Fibroblast of villous mesenchyme (primary cell): ENCODE results near the gene LOXL4. TPM values are rescaled to one million over a fixed set of nuclear protein-coding genes. Genes with fewer than 3 reads are reported as not detected.

ENCODE experiments used
- DNase-seq: peaks from one replicate; pipeline ENCODE4 v3.0.0-alpha.2; 2010; ENCODE audit warnings: low read depth
- H3K4me3 ChIP-seq: 2 replicates; pipeline ENCODE4 v1.5.1; 2011; ENCODE audit warnings: low read depth, mild to moderate bottlenecking, low read length
- CTCF ChIP-seq: IDR thresholded peaks from 2 replicates; pipeline ENCODE4 v1.5.1; 2012; ENCODE audit warnings: low read depth, mild to moderate bottlenecking, low read length; ENCODE audit not compliant: insufficient read depth
- total RNA-seq: library from RNA; depleted of rRNA; stranded (reverse); fragments of >200 nt; gene quantifications from 2 replicates; pipeline ENCODE4 v1.2.3, GENCODE V29; 2012

The LOXL4 gene
- total RNA-seq, 1 donor: 67.8 TPM

- TF ChIP-seq CTCF: no peak
- H3K4me3 ChIP-seq: no peak overlapping the region
- no peak for DNase-seq
Measured at GRCh38 chr10:98205351-98205750, 62.6 kb downstream of the LOXL4 start.

DNA sequence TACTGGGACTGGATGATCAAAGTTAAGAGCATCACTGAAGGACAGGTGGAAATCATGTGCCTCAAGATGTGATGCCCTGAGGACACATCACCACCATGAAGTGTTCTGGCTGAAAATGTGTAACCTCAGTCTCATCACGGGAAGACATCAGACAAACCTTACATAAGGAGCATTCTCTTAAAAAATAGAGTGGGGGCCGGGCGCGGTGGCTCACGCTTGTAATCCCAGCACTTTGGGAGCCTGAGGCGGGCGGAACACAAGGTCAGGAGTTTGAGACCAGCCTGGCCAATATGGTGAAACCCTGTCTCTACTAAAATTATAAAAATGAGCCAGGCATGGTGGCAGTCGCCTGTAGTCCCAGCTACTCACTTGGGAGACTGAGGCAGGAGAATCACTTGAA is 65.6 kb downstream of the LOXL4 start:
- no peak for TF ChIP-seq CTCF
- no peak overlapping the region for H3K4me3 ChIP-seq
- DNase-seq: no peak

- no peak for DNase-seq
- no peak for TF ChIP-seq CTCF
- H3K4me3 ChIP-seq: no peak overlapping the region
Measured at GRCh38 chr10:98201760-98202159, 66.2 kb downstream of the LOXL4 start.

Other genes starting within 250 kb of the LOXL4 start
- gene CRTAC1, start 237.6 kb downstream of the LOXL4 start, total RNA-seq: not detected in 2 replicates
- 10.6 and 12.1 TPM in 2 replicates for gene R3HCC1L, start 133.5 kb downstream of the LOXL4 start, total RNA-seq
- gene PYROXD2, start 147.0 kb upstream of the LOXL4 start, total RNA-seq: 9.0 and 10.8 TPM in 2 replicates
- gene HPS1, start 178.7 kb upstream of the LOXL4 start, total RNA-seq: 43.2 and 49.3 TPM in 2 replicates